Astrocyte of the spinal cord (primary cell): ENCODE measurements around the gene PPM1M.
"Not testable (repeated sequence)": the region's sequence is repeated elsewhere in the genome, so short reads cannot be mapped to it uniquely, and the experiment has no call there.

Experiments
- DNase-seq: peaks from one replicate; pipeline ENCODE4 v3.0.0; 2011; ENCODE audit warnings: low read depth, low spot score
- H3K4me3 ChIP-seq: 2 replicates; pipeline ENCODE4 v1.5.1; 2011; ENCODE audit warnings: low read depth, mild to moderate bottlenecking, low read length, moderate library complexity
- in situ Hi-C: cut with HindIII; loops from 2 replicates; pipeline ENCODE4 v1.10.0; 2017; ENCODE audit warnings: low sequenced_read_pairs
- TF ChIP-seq, protein P1 (sequence below): IDR thresholded peaks from 2 replicates; pipeline ENCODE4 v1.5.1; 2012; ENCODE audit warnings: low read depth, mild to moderate bottlenecking, low read length, inconsistent platforms

The PPM1M gene

DNA sequence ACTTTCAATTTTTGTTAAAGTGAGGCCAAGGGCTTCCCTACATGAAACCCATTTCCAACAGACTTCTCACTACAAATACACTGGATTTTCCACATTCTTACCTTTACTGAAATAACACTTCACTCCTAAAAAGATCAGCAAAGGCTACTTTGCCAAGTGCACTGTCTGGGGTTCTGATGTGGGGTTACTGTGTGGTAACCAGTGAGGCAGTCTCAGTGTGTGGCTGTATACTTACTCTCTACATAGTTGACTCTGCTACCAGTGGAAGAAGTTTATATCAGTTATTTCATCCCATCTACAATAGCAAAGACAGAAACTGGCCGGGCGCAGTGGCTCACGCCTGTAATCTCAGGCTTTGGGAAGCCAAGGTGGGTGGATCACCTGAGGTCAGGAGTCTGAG, 27.3 kb downstream of the PPM1M start:
- no peak overlapping the region for H3K4me3 ChIP-seq
- DNase-seq: no peak
- TF ChIP-seq, protein P1, sequence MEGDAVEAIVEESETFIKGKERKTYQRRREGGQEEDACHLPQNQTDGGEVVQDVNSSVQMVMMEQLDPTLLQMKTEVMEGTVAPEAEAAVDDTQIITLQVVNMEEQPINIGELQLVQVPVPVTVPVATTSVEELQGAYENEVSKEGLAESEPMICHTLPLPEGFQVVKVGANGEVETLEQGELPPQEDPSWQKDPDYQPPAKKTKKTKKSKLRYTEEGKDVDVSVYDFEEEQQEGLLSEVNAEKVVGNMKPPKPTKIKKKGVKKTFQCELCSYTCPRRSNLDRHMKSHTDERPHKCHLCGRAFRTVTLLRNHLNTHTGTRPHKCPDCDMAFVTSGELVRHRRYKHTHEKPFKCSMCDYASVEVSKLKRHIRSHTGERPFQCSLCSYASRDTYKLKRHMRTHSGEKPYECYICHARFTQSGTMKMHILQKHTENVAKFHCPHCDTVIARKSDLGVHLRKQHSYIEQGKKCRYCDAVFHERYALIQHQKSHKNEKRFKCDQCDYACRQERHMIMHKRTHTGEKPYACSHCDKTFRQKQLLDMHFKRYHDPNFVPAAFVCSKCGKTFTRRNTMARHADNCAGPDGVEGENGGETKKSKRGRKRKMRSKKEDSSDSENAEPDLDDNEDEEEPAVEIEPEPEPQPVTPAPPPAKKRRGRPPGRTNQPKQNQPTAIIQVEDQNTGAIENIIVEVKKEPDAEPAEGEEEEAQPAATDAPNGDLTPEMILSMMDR: no peak
- in situ Hi-C loops: no loop called here

DNA sequence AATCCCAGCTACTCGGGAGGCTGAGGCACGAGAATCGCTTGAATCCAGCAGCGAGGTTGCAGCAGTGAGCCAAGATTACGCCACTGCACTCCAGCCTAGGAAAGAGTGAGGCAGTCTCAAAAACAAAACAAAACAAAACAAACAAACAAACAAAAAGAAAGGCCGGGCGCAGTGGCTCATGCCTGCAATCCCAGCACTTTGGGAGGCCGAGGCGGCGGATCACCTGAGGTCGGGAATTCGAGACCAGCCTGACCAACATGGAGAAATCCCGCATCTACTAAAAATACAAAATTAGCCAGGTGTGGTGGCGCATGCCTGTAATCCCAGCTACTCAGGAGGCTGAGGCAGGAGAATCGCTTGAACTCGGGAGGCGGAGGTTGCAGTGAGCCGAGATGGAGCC, 29.2 kb downstream of the PPM1M start:
- in situ Hi-C loops, H3K4me3 ChIP-seq, DNase-seq: not testable (repeated sequence)

DNA sequence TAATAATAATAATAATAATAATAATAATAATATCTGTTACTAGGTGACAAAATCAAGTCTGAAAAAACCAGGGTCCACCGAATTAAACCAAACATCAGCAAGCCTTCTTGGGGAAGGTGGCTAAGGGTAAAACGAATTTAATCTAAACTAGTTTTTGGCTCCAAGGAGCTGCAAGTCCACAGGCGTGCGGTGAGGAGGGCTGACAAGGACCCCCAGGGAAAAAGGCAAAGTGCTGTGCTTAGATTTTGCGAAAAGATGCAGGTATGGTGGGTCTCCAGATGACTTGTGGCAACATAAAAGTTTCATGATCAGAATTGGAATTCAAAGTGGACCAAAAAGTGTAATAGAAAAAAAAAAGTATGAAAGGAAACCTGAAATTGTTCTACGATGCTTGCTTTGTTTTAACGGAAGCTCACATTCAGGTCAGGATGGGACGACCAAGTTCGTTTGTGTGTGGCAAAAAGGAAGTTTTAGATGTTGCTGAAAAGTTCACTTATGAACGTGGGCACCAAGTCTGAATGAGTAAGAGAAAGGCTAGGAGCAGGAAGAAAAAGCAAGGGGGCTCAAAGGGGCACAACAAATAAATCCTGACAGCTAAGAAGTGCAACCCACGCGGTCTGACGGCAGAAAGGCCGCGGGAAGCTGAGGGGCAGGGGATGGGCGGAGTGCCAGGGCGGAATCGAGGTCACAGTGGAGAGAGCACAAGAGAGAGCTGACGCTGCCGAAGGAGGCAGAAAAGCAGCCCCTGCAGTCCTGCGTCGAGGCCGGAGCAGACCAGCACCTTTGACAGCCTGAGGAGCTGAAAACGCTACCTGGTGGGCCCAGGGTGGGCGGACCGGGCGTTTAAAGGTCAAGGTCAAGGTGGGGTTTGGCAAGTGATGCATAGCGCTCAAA, 31.8 kb downstream of the PPM1M start:
- DNase-seq: peak; percentile 50
- in situ Hi-C loops: no loop called here
- TF ChIP-seq, protein P1: no peak
- H3K4me3 ChIP-seq: peak overlapping the region; percentile 97

DNA sequence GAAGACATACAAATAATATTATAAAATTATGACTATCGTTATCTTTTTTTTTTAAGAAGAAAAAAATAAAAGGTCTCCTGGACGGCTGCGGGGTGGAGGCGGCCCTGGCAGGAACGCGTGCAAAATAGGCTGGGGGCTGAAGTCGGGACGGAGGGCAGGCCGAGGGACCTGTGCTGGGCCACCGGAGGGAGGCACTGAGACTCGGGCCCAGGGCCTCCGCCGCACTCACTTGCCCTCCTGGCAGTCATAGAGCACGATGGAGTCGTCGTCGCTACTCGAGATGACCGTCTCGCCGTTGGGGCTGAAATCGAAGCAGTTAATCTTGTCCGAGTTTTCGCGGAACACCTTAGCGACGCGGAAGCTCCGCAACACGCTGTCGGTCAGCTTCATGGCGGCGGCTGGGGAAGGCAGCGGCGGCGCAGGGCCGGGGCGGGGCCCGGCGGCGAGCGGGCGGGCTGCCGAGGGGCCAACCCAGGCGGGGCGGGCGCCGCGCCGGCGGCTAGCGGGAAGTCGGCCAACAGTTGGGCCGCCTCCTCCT, 32.5 kb downstream of the PPM1M start:
- TF ChIP-seq, protein P1: peak; percentile 40
- peak overlapping the region; percentile 97 for H3K4me3 ChIP-seq
- peak; percentile 53 for DNase-seq
- in situ Hi-C loops: no loop called here

DNA sequence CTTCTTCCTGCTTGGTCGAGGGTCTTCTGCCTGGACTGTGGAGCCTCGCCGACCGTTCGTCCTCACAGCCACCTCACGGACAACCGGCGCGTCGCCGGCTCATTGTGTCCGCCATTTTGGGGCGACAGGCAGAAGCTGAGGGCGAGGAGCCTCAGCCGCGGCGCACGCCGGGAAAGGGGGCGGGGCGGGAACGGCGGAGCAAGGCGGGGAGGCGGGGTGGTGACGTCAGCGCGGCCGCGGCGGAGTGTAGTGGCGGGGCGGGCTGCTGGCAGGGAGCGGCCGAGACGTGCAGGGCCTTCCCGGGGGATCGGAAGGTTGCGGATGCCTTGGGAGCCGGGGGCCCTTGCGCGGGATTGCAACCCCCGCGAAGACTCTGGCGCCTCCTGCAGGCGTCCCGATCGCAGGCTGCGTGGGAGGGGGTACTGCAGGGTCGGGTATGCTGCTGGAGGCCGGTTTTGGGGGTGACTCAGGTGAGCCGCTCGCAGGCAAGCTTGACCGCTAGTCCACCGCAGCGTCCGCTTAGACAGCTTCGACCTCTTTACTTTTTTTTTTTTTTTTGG, 33.0 kb downstream of the PPM1M start, which contains the start of gene WDR82:
WDR82 (minus strand) TSS at position 140 of the 560 bp plus-strand sequence. CDS start 288 bp downstream, outside the sequence.
- peak within 1 kb of the TSS; percentile 97 for H3K4me3 ChIP-seq
- in situ Hi-C loops: no loop called here
- TF ChIP-seq, protein P1: peak; percentile 66
- peak; percentile 94 for DNase-seq

GRCh38 chr3:52279596-52279995, 34.0 kb downstream of the PPM1M start:
- no peak for DNase-seq
- TF ChIP-seq, protein P1: no peak
- peak overlapping the region; percentile 97 for H3K4me3 ChIP-seq
- in situ Hi-C loops: no loop called here

GRCh38 chr3:52280050-52280461, 34.5 kb downstream of the PPM1M start:
- DNase-seq: peak; percentile 41
- in situ Hi-C loops: no loop called here

More at GRCh38 chr3:52280050-52280461, 34.5 kb downstream of the PPM1M start:
- H3K4me3 ChIP-seq: no peak overlapping the region
- TF ChIP-seq, protein P1: no peak
